GM12873 (cell line): ENCODE results near the gene KRT13.

Experiments
- CTCF ChIP-seq: IDR thresholded peaks from 2 replicates; pipeline ENCODE4 v1.5.1; 2012; ENCODE audit warnings: low read depth, mild to moderate bottlenecking, moderate library complexity, low read length, control low read depth; ENCODE audit not compliant: insufficient read depth; ENCODE audit errors: missing control alignments

Gene KRT13

DNA sequence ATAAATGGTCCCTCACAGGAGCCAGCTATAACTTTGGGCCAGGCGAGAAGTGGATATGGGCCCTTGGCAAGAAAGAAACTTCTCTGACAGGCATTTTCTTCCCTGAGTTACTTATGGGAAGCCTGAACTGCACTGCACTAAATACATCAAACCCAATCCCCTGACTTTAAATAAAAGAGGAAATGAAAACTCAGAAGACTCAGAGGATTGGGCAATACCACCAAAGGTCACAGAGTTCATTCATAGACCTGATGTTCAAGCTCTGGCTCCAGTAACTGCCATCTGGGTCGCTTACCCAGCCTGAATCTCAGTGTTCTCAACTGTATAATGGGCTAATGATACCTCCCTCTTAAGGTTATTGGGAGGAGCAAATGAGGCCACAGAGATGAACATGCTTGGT, 25.3 kb downstream of the KRT13 start:
- no peak for TF ChIP-seq CTCF

DNA sequence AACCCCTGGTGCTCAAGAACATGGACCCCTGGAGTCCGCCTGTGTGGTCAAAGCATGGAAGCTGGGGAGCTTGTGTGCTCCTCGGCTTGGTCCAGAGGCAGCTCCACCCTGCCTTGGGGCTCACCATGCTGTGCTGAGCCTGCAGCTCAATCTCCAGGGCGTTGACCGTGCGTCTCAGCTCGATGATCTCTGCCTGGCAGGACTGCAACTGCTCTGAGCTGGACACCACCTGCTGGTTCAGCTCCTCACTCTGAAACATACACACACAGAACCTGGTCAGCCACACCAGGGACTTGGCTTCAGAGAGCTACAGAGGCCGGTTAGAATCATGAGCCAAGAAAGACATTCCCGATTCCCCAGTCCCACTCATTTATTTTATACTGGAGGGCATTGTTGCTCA, 27.2 kb downstream of the KRT13 start:
- no peak for TF ChIP-seq CTCF

DNA sequence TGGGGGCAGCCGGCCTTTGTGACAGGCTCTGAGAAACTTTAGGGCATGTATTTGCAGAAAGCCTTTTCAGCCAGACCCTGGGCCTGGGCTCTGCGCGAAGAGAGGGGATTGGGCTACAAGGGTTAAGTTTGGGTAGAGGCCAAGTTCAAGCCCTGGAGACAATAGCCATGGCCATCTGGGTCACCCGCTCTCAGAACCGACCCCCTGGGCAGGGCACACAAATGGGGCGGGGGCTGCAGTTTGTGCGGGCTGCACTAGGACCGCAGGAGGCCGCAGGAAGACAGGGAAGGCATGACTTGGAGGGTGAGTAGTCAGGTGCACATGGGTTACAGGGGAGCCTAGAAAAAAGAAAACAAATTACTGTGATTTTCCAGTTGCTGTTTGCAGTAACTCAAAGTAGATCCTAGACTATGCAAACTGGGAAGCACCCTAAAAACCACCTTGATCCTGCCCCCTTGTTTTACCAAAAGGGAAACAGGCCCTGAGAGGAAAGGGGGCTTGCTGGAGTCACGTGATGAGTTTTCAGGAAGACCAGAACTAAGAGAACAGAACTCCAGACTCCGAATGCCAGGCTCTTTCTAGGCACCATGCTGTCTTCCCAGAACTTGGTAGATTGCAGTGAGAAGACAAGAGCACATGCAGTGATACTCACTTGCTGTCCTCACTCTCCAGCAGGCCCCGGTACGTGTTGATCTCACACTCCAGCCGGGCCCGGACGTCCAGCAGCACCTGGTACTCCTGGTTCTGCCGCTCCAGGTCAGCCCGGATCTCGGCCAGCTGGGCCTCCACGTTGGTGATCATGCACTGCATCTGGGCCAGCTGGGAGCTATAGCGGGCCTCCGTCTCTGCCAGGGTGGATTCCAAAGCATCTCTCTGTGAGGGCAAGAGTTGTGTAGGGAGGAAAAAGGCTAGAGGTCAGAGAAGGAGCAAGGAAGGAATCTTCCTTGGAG, 28.3 kb downstream of the KRT13 start:
- TF ChIP-seq CTCF: no peak

- no peak for TF ChIP-seq CTCF
Observed at GRCh38 chr17:41475421-41475820, 30.0 kb downstream of the KRT13 start.

DNA sequence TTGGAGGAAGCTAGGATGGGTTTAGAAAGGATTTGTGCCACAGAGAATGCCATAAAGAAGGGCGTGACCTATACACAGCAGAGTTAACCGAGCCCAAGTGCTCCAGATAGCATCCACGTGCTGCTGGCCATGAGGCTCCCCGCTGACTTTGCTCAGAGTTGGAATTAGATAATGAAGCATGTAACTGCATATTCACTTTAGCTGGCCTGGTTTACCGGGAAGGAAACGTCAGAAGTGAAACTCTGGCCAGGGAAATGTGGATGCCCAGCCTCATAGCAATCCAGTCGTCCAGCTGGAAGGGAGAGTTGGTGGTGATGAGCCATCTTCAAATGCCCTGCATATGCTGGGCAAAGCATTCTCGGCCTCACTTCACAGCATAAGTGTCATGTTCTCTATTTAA, 30.5 kb downstream of the KRT13 start:
- TF ChIP-seq CTCF: no peak

DNA sequence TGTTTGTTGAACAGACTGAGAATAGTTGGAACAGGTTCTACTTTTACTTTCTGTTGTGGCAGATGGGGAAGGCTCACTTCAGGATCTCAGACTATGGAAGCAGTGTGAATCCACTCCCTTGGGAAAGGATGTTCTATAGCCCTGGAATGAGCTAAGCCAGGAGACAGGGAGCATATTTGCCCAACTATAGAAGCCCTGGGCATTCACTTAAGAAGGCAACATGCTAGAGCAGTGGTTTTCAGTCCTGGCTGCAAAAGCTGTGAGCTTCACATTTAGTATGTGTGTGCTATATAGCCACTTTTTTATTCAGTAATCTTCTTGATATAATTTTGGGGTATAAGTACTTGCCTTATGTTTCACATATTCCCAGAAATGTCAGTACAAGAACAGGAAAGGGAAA, 37.1 kb downstream of the KRT13 start:
- TF ChIP-seq CTCF: no peak

GRCh38 chr17:41467561-41467960, 37.9 kb downstream of the KRT13 start:
- TF ChIP-seq CTCF: no peak
